MCF 10A (cell line): ENCODE results near the gene CORO7. TPM values are rescaled to one million over a fixed set of nuclear protein-coding genes. Genes with fewer than 3 reads are reported as not detected.
"Not testable (repeated sequence)": the region's sequence is repeated elsewhere in the genome, so short reads cannot be mapped to it uniquely, and the experiment has no call there.

ENCODE experiments used
- BruUV-seq: library from RNA; stranded (reverse); fragments of 400-500 nt; replicated peaks from 2 replicates; lab custom pipeline; 2021; lab: Mats Ljungman, UMichigan
- CTCF ChIA-PET: fragments of 300-600 bp; sonication (Branson Sonifier 250); formaldehyde crosslinking; extraction: SDS; loops from one replicate; lab custom pipeline; 2021; ENCODE audit warnings: antibody characterized with exemption, inconsistent platforms; lab: Yijun Ruan, JAX
- POLR2A ChIA-PET: fragments of 300-600, 350-650 bp; sonication (Branson Sonifier 250); formaldehyde crosslinking; extraction: SDS; loops from one replicate; lab custom pipeline; 2020; ENCODE audit warnings: antibody characterized with exemption, inconsistent platforms; lab: Yijun Ruan, JAX
- DNase-seq: peaks from one replicate; pipeline ENCODE4 v3.0.0-alpha.2; 2018; ENCODE audit not compliant: unreplicated experiment
- H3K27ac Mint-ChIP-seq: one replicate; pipeline ENCODE4 v1.8.0; 2022; ENCODE audit warnings: mild to moderate bottlenecking, low read depth, mixed read lengths; ENCODE audit not compliant: unreplicated experiment
- H3K27me3 Mint-ChIP-seq: one replicate; pipeline ENCODE4 v1.8.0; 2022; ENCODE audit warnings: mixed read lengths; ENCODE audit not compliant: insufficient read depth, unreplicated experiment
- H3K36me3 Mint-ChIP-seq: one replicate; pipeline ENCODE4 v1.8.0; 2022; ENCODE audit warnings: mild to moderate bottlenecking, moderate library complexity, mixed read lengths; ENCODE audit not compliant: insufficient read depth, unreplicated experiment
- H3K4me1 Mint-ChIP-seq: one replicate; pipeline ENCODE4 v1.8.0; 2022; ENCODE audit warnings: mixed read lengths; ENCODE audit not compliant: insufficient read depth, unreplicated experiment
- H3K4me3 Mint-ChIP-seq: one replicate; pipeline ENCODE4 v1.8.0; 2022; ENCODE audit warnings: mild to moderate bottlenecking, moderate library complexity, mixed read lengths; ENCODE audit not compliant: unreplicated experiment
- H3K9me3 Mint-ChIP-seq: one replicate; pipeline ENCODE4 v1.8.0; 2022; ENCODE audit warnings: mixed read lengths; ENCODE audit not compliant: unreplicated experiment
- intact Hi-C: fragments of 100-400 bp; cut with micrococcal nuclease; formaldehyde crosslinking; loops from 2 replicates; pipeline ENCODE4 v1.14.1; 2022
- total RNA-seq: library from RNA; stranded (reverse); gene quantifications from 2 replicates; pipeline ENCODE4 v1.2.3, GENCODE V29; 2022
- TF ChIP-seq, protein P1 (sequence below): fragments of 200-600 bp; IDR thresholded peaks from one replicate; pipeline ENCODE4 v1.8.0; 2022; ENCODE audit warnings: antibody characterized with exemption, mild to moderate bottlenecking; ENCODE audit not compliant: unreplicated experiment

Gene CORO7
- total RNA-seq, 1 experiment from 2014 or later, result 20.3 TPM

DNA sequence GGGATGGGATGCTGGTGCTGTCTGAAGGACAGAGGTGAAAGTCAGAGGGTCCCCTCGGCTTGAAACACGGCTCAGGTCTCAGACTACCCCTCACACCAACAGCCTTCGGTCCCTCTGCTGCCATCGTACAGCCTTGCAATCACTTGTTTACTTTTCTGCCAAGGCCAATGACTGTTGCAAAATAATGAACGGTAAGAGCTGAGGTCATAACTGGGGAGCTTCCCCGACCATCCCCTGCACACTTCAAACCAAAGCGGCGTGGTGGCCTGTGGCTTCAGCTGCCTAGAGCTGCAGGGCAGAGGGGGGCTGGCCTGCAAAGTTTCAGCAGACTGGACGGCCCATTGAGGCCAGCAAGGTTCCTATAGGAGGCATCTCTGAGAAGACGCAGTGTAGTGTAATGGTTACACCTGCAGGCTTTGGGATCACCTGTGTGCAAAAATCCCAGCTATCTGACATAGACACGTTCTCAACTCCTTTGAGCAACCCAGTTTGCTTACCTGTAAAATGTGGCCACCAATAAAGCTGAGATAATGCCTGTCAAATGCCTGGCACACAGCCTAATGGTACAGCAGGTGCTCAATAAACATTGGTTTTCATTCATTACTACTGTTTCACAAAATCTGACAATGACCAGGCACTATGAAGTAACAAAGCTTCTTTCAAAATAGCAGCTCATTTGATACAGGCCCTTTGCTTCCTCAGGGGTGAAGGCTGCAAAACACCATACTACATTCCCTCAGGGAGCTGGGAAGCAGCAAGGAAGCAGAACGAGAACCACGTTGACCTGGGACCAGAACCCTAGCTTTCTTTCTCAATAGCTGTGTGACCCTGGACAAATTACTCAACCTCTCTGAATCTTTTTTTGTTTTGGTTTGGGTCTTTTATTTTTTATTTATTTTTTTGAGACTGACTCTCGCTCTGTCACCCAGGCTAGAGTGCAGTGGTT is 70.3 kb downstream of the CORO7 start:
- H3K4me3 Mint-ChIP-seq, result no peak overlapping the region
- intact Hi-C loops, result no loop called here
- no peak overlapping the region for H3K27ac Mint-ChIP-seq
- peaks cover 8% of the 10 kb centered on the region for H3K4me1 Mint-ChIP-seq
- ChIA-PET CTCF (interaction anchor here (0.6 to 3.4 kb wide), 8 partner anchors 9 to 57 kb away, joined by 3 to 15 read pairs (median 4); no protein-coding TSS in a partner anchor), POLR2A (interaction anchor here (0.6 to 1.7 kb wide), 4 partner anchors 9 to 832 kb away, joined by 3 to 9 read pairs (median 4); partner anchors contain the start of gene TFAP4)
- no peaks in the 10 kb centered on the region for H3K9me3 Mint-ChIP-seq
- no TSS peak for BruUV-seq
- no peaks in the 10 kb centered on the region for H3K27me3 Mint-ChIP-seq
- DNase-seq, result peak; percentile 30
- TF ChIP-seq, protein P1, sequence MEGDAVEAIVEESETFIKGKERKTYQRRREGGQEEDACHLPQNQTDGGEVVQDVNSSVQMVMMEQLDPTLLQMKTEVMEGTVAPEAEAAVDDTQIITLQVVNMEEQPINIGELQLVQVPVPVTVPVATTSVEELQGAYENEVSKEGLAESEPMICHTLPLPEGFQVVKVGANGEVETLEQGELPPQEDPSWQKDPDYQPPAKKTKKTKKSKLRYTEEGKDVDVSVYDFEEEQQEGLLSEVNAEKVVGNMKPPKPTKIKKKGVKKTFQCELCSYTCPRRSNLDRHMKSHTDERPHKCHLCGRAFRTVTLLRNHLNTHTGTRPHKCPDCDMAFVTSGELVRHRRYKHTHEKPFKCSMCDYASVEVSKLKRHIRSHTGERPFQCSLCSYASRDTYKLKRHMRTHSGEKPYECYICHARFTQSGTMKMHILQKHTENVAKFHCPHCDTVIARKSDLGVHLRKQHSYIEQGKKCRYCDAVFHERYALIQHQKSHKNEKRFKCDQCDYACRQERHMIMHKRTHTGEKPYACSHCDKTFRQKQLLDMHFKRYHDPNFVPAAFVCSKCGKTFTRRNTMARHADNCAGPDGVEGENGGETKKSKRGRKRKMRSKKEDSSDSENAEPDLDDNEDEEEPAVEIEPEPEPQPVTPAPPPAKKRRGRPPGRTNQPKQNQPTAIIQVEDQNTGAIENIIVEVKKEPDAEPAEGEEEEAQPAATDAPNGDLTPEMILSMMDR, result no peak
- peaks cover 14% of the 10 kb centered on the region for H3K36me3 Mint-ChIP-seq

DNA sequence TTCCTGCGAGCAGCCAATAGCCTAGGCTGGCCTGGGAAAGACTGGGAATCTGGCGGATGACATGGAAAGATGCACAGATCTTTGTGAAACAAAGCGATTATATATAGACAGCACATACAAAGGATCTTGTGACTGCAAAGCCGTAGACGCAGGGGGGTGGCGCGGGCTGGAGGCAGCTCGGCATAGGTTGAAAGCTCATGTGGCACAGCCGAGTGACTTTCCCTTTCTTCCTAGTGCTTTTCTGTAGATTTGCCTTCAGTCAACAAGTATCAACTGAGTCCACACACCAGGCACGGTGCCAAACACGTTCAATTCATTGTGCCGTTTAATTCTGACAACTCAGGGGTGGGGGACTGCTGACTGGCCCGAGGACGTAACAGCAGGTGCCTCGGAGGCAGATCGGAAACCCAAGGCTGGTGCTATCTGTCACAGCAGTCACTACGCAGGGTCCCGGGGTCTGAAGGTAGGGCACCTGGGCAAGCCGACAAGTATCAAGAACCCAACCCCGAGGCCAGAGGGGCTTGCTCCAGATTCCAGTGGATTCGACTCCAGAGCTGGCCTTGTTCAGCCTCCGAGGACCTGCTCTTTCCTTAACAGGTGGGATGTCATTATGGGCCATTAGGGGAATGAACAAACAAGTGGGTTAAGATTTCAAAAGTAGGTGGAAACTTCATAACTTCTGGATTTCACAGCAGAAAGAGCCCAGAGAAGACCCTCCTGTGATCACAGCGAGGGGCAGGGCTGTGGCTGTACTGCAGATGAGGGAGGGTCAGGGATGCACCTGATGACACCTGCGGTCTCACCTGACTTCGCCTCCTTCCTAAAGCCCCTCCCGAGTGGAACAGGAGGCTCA is 71.2 kb downstream of the CORO7 start:
- intact Hi-C loops, result no loop called here
- Mint-ChIP-seq H3K36me3 (peaks cover 14% of the 10 kb centered on the region), H3K27me3 (no peaks in the 10 kb centered on the region), H3K9me3 (no peaks in the 10 kb centered on the region), H3K4me1 (peaks cover 8% of the 10 kb centered on the region), H3K4me3 (no peak overlapping the region), H3K27ac (no peak overlapping the region)
- TF ChIP-seq, protein P1, result no peak
- POLR2A ChIA-PET, result interaction anchor here (0.6 to 1.2 kb wide), 2 partner anchors 8 to 831 kb away, joined by 3 to 4 read pairs; no protein-coding TSS in a partner anchor
- CTCF ChIA-PET, result interaction anchor here (0.8 to 3.4 kb wide), 6 partner anchors 10 to 58 kb away, joined by 3 to 15 read pairs (median 4); no protein-coding TSS in a partner anchor
- DNase-seq, result no peak
- no TSS peak for BruUV-seq

DNA sequence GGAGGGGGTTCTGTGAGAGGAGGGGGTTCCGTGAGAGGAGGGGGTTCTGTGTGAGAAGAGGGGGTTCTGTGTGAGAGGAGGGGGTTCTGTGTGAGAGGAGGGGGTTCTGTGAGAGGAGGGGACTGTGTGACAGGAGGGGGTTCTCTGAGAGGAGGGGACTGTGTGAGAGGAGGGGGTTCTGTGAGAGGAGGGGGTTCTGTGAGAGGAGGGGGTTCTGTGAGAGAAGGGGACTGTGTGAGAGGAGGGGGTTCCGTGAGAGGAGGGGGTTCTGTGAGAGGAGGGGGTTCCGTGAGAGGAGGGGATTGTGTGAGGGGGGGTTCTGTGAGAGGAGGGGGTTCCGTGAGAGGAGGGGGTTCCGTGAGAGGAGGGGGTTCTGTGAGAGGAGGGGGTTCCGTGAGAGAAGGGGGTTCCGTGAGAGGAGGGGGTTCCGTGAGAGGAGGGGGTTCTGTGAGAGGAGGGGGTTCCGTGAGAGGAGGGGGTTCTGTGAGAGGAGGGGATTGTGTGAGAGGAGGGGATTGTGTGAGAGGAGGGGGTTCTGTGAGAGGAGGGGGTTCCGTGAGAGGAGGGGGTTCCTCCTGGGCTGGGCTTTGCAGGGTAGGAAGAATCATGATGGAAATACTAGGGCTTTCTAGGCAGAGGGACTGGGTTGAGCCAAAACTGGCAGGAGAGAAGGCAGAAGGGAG is 72.0 kb downstream of the CORO7 start:
- CTCF ChIA-PET, result interaction anchor here (3.4 kb wide), 1 partner anchor 56 kb away, joined by 11 read pairs; no protein-coding TSS in a partner anchor
- not testable (repeated sequence) for DNase-seq, BruUV-seq

More for the DNA sequence above, 72.0 kb downstream of the CORO7 start:
- H3K4me3 Mint-ChIP-seq, POLR2A ChIA-PET, intact Hi-C loops, H3K4me1 Mint-ChIP-seq, H3K27me3 Mint-ChIP-seq, H3K9me3 Mint-ChIP-seq: not testable (repeated sequence)
- Mint-ChIP-seq H3K27ac (peak overlapping the region; percentile 66), H3K36me3 (peaks cover 18% of the 10 kb centered on the region)
